NB4 (cell line): ENCODE results near the gene ATP8B3.

ENCODE experiments used
- DNase-seq: peaks from one replicate; pipeline ENCODE4 v3.0.0; 2010; ENCODE audit warnings: low read depth
- H3K4me3 ChIP-seq: one replicate; pipeline ENCODE4 v1.5.1; 2011; ENCODE audit warnings: mild to moderate bottlenecking, low read depth, low read length, moderate library complexity
- CTCF ChIP-seq: IDR thresholded peaks from one replicate; pipeline ENCODE4 v1.5.1; 2012; ENCODE audit warnings: low read depth, low read length
- MAX ChIP-seq: IDR thresholded peaks from 2 replicates; pipeline ENCODE4 v1.6.1; 2011; ENCODE audit warnings: low read depth, low read length
- MYC ChIP-seq: IDR thresholded peaks from 2 replicates; pipeline ENCODE4 v1.6.1; 2011; ENCODE audit warnings: low read depth, low read length
- POLR2A ChIP-seq: IDR thresholded peaks from 2 replicates; pipeline ENCODE4 v1.6.1; 2011; ENCODE audit warnings: mild to moderate bottlenecking; ENCODE audit not compliant: insufficient read length; ENCODE audit errors: extremely low read depth

Gene ATP8B3

GRCh38 chr19:1858412-1859081 is 46.5 kb upstream of the ATP8B3 start:
- no peak for DNase-seq
- H3K4me3 ChIP-seq = peak overlapping the region; percentile 49
- TF ChIP-seq MAX = no peak
- no peak for TF ChIP-seq MYC
- TF ChIP-seq POLR2A = no peak
- no peak for TF ChIP-seq CTCF

- TF ChIP-seq MYC (peak; percentile 25; the same call in 1 of the 2 replicates), MAX (peak; percentile 66), CTCF (no peak)
Observed at GRCh38 chr19:1857648-1858326, 45.7 kb upstream of the ATP8B3 start.

GRCh38 chr19:1856698-1857603 is 44.9 kb upstream of the ATP8B3 start:
- TF ChIP-seq POLR2A (no peak), CTCF (no peak), MAX (peak; percentile 88), MYC (peak; percentile 47; the same call in 1 of the 2 replicates)
- peak overlapping the region; percentile 69 for H3K4me3 ChIP-seq
- peak; percentile 96 for DNase-seq

More at GRCh38 chr19:1857648-1858326, 45.7 kb upstream of the ATP8B3 start:
- H3K4me3 ChIP-seq = peak overlapping the region; percentile 49
- peak; percentile 84 for DNase-seq

- DNase-seq = peak; percentile 64
- peak overlapping the region; percentile 69 for H3K4me3 ChIP-seq
- TF ChIP-seq CTCF = no peak
- TF ChIP-seq POLR2A = peak; percentile 9
Observed at GRCh38 chr19:1856345-1856697, 44.2 kb upstream of the ATP8B3 start.

- peak; percentile 62 for DNase-seq
- TF ChIP-seq MAX (no peak), MYC (no peak), POLR2A (no peak), CTCF (no peak)
- H3K4me3 ChIP-seq = peak overlapping the region; percentile 69
Observed at GRCh38 chr19:1855828-1856255, 43.8 kb upstream of the ATP8B3 start.
